Neural cell (in vitro differentiated cells): ENCODE measurements around the gene KCTD16. TPM values are rescaled to one million over a fixed set of nuclear protein-coding genes. Genes with fewer than 3 reads are reported as not detected.

Source experiments
- H2AFZ ChIP-seq: fragments of 200-600, 300-800 bp; sonication (generic), shearing (Covaris generic); 2 replicates; pipeline ENCODE4 v1.6.0; 2014; ENCODE audit warnings: low read depth, mild to moderate bottlenecking, antibody characterized with exemption, low read length, moderate library complexity
- H3F3A ChIP-seq: fragments of 200-600 bp; shearing (Covaris generic); 2 replicates; pipeline ENCODE4 v1.6.1; 2016; ENCODE audit warnings: mild to moderate bottlenecking, moderate library complexity, mixed read lengths, antibody characterized with exemption, low read length; ENCODE audit not compliant: insufficient read depth, poor library complexity, severe bottlenecking
- H3K27ac ChIP-seq: fragments of 200-600, 300-800 bp; sonication (generic), shearing (Covaris generic); 2 replicates; pipeline ENCODE4 v1.5.1; 2014; ENCODE audit warnings: mild to moderate bottlenecking, low read length, moderate library complexity
- H3K27me3 ChIP-seq: fragments of 300-800, 200-600 bp; sonication (generic), shearing (Covaris generic); 2 replicates; pipeline ENCODE4 v1.6.0; 2014; ENCODE audit warnings: mild to moderate bottlenecking, low read depth, low read length, moderate library complexity; ENCODE audit not compliant: insufficient read depth
- H3K36me3 ChIP-seq: fragments of 300-800, 200-600 bp; sonication (generic), shearing (Covaris generic); 2 replicates; pipeline ENCODE4 v1.5.1; 2014; ENCODE audit warnings: mild to moderate bottlenecking, antibody characterized with exemption, low read length, moderate library complexity; ENCODE audit not compliant: insufficient read depth
- H3K4me2 ChIP-seq: fragments of 300-800, 200-600 bp; sonication (generic), shearing (Covaris generic); 2 replicates; pipeline ENCODE4 v1.6.0; 2014; ENCODE audit warnings: mild to moderate bottlenecking, low read length
- H3K4me3 ChIP-seq: fragments of 300-800, 200-600 bp; sonication (generic), shearing (Covaris generic); 2 replicates; pipeline ENCODE4 v1.5.1; 2014; ENCODE audit warnings: mild to moderate bottlenecking, low read length, moderate library complexity
- H3K79me2 ChIP-seq: fragments of 200-600 bp; shearing (Covaris generic); replicated peaks from 2 replicates; pipeline ENCODE4 v1.6.0; 2014; ENCODE audit warnings: mild to moderate bottlenecking, low read length, moderate library complexity; ENCODE audit not compliant: insufficient read depth
- H3K9ac ChIP-seq: fragments of 300-800, 200-600 bp; sonication (generic), shearing (Covaris generic); 2 replicates; pipeline ENCODE4 v1.6.1; 2016; ENCODE audit warnings: mild to moderate bottlenecking, low read length, mixed read lengths
- H3K9me2 ChIP-seq: fragments of 200-600 bp; shearing (Covaris generic); 2 replicates; pipeline ENCODE4 v1.6.1; 2016; ENCODE audit warnings: mild to moderate bottlenecking, low read length, mixed read lengths; ENCODE audit not compliant: insufficient read depth
- H3K9me3 ChIP-seq: fragments of 200-600, 300-800 bp; sonication (generic), shearing (Covaris generic); 2 replicates; pipeline ENCODE4 v1.6.1; 2016; ENCODE audit warnings: mild to moderate bottlenecking, mixed run types, low read length, moderate library complexity, mixed read lengths
- H4K20me1 ChIP-seq: fragments of 200-600 bp; shearing (Covaris generic); 2 replicates; pipeline ENCODE4 v1.6.1; 2016; ENCODE audit warnings: mild to moderate bottlenecking, mixed run types; ENCODE audit not compliant: insufficient read depth
- EP300 ChIP-seq: fragments of 450-650 bp; conservative IDR thresholded peaks from 2 replicates; pipeline ENCODE4 v1.6.1; 2014; ENCODE audit warnings: antibody characterized with exemption, mild to moderate bottlenecking, moderate library complexity; ENCODE audit not compliant: poor library complexity, severe bottlenecking
- EZH2 ChIP-seq: fragments of 200-600, 300-800 bp; shearing (Covaris generic), sonication (generic); IDR thresholded peaks from 2 replicates; pipeline ENCODE4 v1.6.1; 2014; ENCODE audit warnings: antibody characterized with exemption, low read length, borderline replicate concordance, mild to moderate bottlenecking; ENCODE audit not compliant: insufficient read depth, poor library complexity, severe bottlenecking
- MXI1 ChIP-seq: fragments of 450-650 bp; conservative IDR thresholded peaks from 2 replicates; pipeline ENCODE4 v1.6.1; 2014; ENCODE audit warnings: antibody characterized with exemption, mild to moderate bottlenecking; ENCODE audit not compliant: poor library complexity, severe bottlenecking
- POLR2AphosphoS5 ChIP-seq: IDR thresholded peaks from 2 replicates; pipeline ENCODE4 v1.6.1; 2012
- RAD21 ChIP-seq: fragments of 450-650 bp; conservative IDR thresholded peaks from 2 replicates; pipeline ENCODE4 v1.6.1; 2014; ENCODE audit warnings: antibody characterized with exemption, mild to moderate bottlenecking, moderate library complexity
- REST ChIP-seq: IDR thresholded peaks from 2 replicates; pipeline ENCODE4 v1.6.1; 2012; ENCODE audit warnings: borderline replicate concordance
- SMC3 ChIP-seq: fragments of 450-650 bp; conservative IDR thresholded peaks from 2 replicates; pipeline ENCODE4 v1.6.1; 2014; ENCODE audit warnings: antibody characterized with exemption, mild to moderate bottlenecking, moderate library complexity; ENCODE audit not compliant: poor library complexity
- TAF1 ChIP-seq: IDR thresholded peaks from 2 replicates; pipeline ENCODE4 v1.6.1; 2012; ENCODE audit warnings: low read depth
- polyA plus RNA-seq: library from polyadenylated mRNA; depleted of rRNA; stranded (reverse); fragments of >200 nt; gene quantifications from 2 replicates; pipeline ENCODE4 v1.2.3, GENCODE V29; 2014
- TF ChIP-seq, protein P1 (sequence below): fragments of 450-650 bp; IDR thresholded peaks from 2 replicates; pipeline ENCODE4 v1.5.1; 2014; ENCODE audit warnings: antibody characterized with exemption, mild to moderate bottlenecking, moderate library complexity; ENCODE audit not compliant: poor library complexity, severe bottlenecking

KCTD16 gene
- polyA plus RNA-seq, 1 donor from 2014 or later: 7.1 TPM

- Histone ChIP-seq H3K79me2 (no peaks in the 10 kb centered on the region), H3F3A (no peaks in the 10 kb centered on the region), H3K4me2 (no peak overlapping the region), H3K9me2 (no peaks in the 10 kb centered on the region), H3K36me3 (no peaks in the 10 kb centered on the region), H3K4me3 (no peak overlapping the region), H2AFZ (no peak overlapping the region), H3K9ac (no peak overlapping the region), H3K27ac (no peak overlapping the region), H4K20me1 (no peaks in the 10 kb centered on the region), H3K9me3 (no peaks in the 10 kb centered on the region), H3K27me3 (no peaks in the 10 kb centered on the region)
- TF ChIP-seq POLR2AphosphoS5 (no peak), SMC3 (no peak), TAF1 (no peak), MXI1 (no peak), REST (no peak), RAD21 (no peak), EZH2 (no peak), EP300 (no peak)
- TF ChIP-seq, protein P1, sequence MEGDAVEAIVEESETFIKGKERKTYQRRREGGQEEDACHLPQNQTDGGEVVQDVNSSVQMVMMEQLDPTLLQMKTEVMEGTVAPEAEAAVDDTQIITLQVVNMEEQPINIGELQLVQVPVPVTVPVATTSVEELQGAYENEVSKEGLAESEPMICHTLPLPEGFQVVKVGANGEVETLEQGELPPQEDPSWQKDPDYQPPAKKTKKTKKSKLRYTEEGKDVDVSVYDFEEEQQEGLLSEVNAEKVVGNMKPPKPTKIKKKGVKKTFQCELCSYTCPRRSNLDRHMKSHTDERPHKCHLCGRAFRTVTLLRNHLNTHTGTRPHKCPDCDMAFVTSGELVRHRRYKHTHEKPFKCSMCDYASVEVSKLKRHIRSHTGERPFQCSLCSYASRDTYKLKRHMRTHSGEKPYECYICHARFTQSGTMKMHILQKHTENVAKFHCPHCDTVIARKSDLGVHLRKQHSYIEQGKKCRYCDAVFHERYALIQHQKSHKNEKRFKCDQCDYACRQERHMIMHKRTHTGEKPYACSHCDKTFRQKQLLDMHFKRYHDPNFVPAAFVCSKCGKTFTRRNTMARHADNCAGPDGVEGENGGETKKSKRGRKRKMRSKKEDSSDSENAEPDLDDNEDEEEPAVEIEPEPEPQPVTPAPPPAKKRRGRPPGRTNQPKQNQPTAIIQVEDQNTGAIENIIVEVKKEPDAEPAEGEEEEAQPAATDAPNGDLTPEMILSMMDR: no peak
These were observed 250.7 kb downstream of the KCTD16 start for GRCh38 chr5:144421411-144421810.

GRCh38 chr5:144422018-144422727, 251.5 kb downstream of the KCTD16 start:
- no peaks in the 10 kb centered on the region for H3F3A ChIP-seq
- H4K20me1 ChIP-seq: no peaks in the 10 kb centered on the region
- no peak overlapping the region for H3K27ac ChIP-seq
- TF ChIP-seq RAD21 (no peak), MXI1 (no peak), EZH2 (no peak), POLR2AphosphoS5 (no peak), REST (no peak), EP300 (no peak), TAF1 (no peak), SMC3 (no peak)
- TF ChIP-seq, protein P1: no peak
- no peak overlapping the region for H3K4me3 ChIP-seq
- H3K79me2 ChIP-seq: no peaks in the 10 kb centered on the region
- H3K9ac ChIP-seq: no peak overlapping the region
- no peaks in the 10 kb centered on the region for H3K36me3 ChIP-seq
- H3K27me3 ChIP-seq: no peaks in the 10 kb centered on the region
- H2AFZ ChIP-seq: no peak overlapping the region
- no peak overlapping the region for H3K4me2 ChIP-seq
- H3K9me3 ChIP-seq: no peaks in the 10 kb centered on the region
- no peaks in the 10 kb centered on the region for H3K9me2 ChIP-seq
